Germinal center (tissue), 1 donor: ENCODE results near the gene FAM20C.
"Not testable (repeated sequence)": the region's sequence is repeated elsewhere in the genome, so short reads cannot be mapped to it uniquely, and the experiment has no call there.

Experiments
- DNase-seq: peaks from one replicate; pipeline ENCODE4 v3.0.0; 2012; ENCODE audit warnings: mixed read lengths, low spot score

Gene FAM20C

DNA sequence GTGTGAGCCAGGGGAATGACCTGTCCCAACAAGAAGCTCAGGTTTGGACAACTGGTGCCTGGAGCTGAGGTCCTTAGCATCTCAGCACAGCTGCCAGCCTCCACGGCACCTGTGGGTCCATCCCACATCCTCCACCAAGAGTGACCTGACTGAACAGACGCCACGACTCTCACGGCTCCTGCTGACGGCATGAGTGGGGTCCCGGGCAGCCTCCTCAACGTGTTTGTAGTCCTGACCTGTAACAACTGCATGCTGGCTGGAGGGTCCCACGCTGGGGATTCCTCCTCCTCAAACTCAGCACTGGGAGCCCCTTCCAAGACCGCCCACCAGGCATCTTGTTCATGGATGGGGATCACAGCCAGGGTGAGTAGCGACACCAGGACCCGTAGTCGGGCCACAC lies 36.2 kb downstream of the FAM20C start:
- no peak for DNase-seq

DNA sequence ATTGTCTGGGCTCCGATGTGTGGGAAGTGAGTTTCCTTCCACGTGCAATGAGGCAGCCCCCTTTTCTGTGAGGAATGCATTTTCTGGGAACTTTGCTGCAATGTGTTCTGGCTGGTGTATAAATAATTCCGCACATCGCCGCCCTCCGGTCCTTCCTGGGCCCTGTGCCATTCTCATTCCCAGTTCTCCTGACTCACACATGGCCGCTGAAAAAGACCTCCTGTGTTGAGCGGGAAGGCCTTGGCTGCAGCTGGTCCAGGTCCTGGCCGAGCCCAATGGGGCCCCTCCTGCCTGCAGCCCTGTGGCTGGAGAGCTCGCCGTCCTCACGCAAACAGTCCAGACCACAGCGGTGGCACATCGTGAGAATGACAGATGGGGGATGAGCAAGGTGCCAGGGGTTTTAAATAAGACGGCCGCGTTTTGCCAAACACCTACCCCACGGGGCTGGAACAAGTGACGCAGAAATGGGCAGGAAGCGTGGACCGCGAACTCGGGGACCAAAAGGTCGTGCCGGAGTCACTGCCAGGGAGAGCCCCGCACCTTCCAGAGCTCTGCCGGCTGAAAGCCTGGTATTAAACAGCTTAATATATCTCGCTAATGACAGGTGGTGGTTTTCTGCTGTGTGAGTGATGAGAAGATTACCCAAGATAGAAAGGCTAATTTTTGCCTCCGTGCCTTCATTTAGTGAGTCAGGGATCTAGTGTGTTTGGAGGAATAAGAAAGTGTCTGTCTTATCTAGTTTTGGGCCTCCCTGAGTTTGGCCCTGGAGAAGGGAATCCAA lies 37.0 kb downstream of the FAM20C start:
- DNase-seq = no peak

DNA sequence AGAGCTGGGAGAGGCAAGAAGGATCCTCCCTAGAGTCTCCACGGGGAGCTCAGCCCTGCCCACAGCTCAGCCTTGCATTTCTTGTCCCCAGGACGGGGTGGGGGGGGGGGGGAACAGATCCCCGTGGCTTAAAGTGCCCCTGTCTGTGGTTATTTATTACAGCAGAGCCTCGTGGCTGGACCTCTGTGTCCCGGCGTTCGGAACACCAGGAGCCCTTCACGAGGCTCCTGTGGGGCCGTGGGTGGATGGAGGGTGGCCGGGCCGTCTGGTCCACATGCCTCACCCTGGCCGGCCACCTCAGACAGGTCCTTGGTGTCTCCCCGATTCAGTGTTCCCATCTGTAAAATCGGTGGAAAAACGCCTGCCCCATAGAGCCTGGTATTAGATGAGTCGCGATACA lies 37.9 kb downstream of the FAM20C start:
- DNase-seq = no peak

DNA sequence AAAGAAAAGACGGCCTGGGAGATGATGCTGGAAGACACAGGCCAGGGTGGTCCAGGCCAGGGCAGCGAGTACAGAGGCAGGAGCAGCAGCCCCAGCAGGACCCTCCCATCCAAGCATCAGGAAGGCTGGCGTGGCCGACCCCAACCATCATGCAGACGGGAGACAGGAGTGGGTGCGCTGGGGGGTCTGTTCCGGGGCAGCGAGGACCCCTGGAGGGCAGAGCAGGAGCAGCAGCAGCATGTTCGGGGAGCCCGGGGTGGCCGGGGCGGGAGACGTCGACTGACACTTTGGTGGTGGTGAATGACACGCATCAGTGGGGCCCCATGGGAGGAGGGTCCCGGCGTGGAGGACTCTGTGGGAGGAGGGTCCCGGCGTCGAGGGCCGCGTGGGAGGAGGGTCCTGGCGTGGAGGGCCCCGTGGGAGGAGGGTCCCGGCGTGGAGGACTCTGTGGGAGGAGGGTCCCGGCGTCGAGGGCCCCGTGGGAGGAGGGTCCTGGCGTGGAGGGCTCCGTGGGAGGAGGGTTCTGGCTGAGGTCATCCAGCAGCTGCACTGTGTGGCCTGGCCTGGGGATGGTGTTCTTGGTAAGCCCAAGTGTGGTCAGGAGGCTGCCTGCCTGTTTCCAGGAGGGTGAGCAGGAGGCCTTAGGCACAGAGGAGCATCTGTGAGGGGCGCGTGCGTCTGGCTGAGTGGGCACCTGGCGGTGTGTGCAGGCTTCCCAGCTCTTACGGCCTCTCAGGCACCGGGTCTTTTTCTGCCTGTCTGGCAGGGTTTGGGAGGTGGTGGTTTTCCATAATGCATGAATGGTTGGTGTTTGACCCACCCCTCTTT lies 38.9 kb downstream of the FAM20C start:
- no peak for DNase-seq

DNA sequence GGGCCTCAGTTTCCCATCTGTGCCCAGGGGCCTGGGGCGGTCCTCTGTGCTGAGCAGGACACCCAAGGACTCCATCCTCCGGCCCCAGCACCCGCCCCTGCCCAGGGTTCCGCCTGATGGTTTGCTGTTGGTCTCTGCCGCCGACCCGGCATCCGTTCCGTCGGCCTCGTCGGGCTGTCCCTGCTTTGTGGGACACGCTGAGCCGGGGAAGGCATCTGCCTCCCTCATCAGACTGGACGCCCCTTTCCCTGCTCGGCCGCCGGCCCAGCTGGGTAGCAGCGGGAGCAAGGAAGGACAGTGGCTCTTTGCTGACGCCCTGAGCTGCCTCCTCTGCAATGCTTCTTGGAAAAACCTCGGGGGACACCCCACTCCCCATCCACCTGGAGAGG lies 39.5 kb downstream of the FAM20C start:
- DNase-seq = no peak

DNA sequence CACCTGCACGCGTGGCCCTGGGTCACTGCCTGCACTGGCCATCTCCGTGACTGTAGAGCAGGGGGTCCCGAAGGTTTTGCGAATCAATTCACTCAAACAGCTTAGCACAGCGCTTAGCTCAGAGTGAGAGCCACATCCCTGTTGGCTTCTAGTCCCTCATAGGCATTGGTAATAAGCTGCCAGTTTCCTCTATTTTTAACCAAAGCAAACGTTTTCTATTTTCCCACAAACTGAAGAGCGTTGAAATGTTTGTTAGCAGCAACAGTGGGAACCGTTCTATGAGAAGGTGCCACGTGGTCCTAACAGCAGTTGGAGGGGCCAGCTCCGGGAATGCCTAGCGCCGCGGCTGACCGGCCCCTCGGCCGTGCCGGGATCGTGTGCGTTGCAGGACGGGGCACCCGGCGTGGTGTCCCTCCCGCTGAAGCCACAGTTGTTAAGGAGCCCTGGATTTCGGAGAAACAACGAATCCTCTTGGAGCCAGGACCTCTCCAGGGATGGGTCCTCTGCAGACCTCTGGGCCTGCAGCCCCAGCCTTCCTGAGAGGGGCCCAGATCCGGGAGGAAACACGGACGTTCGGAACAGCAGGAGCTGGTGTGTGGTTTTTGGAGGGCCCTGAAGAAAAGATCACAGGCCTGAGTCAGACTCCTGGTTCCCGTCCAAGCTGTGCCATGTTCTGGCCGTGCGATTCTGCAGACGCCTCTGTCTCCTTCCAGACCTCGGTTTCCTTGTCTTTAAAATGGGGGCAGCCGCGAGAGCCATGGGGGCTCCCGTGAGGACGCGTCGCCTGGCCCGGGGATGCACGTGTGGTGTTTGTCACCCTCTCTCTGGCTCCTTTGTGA lies 40.3 kb downstream of the FAM20C start:
- no peak for DNase-seq

DNA sequence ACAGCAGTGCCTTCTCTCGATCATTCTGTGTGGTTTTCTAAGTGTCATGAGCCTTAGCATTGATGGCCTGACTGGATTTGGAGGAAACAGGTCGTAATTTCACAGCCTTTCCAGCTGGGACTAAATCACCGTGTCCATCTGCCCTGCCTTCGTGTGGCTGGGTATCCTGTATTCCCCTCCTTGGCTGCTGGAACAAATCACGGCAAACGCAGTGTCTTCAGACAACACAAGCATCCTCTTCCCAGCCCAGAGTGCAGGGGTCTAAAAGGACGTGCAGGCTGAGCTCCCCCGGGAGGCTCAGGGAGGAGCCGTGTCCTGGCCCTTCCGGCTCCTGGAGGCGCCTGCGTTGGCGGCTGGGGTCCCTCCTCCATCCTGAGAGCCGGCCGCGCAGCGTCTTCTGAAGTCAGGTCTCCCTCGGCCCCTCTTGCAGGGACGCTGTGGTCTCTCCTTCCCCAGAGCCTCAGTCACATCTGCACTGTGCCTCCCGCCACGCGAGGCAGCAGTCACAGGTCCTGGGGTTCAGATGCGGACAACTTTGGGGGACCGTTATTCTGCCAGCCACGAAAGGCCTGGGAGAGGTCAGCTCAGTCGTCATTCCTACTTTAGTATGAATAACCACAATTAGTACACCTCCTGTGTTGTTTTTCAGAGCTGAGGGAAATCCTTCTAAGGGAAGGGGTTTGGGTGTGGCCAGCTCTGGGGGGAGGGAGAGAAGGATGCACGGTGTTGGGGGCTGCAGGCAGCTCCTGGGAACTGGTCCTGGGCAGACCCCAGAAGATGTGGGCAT lies 41.1 kb downstream of the FAM20C start:
- DNase-seq = no peak

DNA sequence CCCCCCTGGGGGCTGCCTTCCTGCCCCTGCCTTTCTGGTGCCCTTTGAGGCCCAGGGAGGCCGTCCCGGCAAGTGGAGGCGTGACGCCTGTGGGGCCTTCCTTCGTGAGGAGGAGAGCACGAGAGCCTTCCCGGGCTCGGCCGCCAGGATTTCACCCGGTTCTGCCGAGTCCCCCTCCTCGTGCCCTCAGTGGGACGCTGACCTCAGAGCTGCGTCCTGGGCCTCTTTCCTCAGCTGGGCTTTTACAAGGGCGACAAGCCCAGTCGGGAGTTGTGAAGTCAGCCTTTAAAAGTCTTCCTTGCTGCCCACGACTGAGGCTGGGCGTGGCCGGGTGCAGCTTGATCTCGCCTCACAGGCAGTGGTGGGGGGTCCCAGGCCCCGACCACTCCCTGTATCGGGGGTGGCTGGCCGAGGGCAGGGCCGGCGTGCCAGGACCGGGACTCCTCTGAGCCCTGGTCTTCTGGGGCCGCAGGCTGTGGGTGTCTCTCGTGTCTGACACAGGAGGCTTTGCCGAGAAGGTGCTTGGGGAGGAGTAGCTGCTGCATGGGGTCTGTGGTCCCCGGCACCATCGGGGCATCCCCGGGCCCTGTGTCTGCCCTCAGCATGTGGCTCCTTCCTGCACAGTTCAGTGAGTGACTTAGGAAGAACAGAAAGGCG lies 41.8 kb downstream of the FAM20C start:
- DNase-seq = no peak

DNA sequence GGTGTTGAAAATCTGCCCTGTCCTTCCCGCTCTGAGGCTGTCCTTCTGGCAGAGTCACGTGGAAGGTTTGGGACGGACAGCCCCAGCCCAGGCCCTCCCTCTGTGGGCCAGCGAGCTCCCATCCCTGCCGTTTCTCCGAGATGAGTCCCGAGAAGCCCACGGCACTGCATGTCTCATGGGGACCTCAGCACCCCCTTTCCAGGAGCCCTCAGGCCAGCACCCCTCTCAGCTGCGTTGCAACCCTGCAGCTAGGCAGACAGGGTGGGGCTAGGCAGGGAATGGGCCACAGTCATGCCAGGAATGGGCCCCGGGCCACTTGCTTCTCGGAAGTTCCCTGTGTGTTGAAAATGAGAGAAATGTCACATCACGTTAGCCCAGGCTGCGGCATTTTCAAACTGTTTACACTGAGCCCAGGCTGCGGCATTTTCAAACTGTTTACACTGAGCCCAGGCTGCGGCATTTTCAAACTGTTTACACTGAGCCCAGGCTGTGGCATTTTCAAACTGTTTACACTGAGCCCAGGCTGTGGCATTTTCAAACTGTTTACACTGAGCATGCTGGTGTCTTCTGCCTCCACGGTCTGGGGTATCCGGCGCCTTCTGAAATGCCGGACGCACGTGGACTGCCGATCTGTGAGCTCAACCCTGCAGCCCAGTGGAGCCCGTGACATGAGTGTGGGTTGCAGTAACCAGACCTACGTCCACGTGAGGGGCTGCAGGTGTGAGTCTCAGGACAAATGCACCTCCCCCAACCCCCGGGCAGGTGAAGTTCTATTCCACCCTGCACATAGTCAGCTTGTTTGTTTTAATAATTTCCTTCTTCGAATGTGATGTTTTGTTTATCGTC lies 42.6 kb downstream of the FAM20C start:
- DNase-seq = no peak

DNA sequence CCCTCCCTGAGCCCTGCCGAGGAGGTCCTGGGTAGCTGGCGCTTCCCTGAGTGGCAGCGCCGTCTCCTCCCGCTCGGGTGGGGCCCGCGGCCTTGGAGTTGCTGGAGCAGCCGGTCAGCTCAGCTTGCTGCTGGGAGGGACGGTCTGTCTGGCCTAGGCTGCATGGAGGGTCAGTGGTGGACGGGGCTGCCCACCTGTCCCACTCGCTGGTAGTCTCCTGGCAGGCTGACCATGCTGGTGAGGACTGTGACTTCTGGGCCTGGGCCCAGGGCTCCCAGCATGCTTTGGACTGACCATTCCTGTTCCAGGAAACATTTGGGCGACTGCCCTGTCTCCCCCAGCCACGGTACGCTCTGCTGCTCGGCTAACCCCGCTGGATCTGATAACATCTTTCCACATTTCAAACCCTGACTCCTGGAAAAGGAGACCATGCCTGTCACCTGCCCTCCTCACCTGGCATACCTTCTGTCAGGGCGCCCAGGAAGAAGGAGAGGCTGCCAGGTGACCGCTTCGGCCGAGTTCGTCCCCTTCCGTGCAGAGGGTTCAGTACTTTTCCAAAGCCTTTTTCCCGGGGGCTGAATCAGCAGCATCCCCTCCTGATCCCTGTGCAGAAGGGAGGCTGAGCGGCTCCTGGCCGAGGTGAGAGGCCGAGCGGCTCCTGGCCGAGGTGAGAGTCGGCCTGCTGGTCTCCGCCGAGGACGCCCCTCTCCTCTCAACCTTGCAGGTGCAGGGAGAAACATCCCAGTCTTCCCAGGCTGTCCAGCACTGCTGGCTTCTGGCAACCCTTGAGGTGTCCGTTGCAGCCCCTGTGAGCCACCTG lies 43.4 kb downstream of the FAM20C start:
- no peak for DNase-seq

DNA sequence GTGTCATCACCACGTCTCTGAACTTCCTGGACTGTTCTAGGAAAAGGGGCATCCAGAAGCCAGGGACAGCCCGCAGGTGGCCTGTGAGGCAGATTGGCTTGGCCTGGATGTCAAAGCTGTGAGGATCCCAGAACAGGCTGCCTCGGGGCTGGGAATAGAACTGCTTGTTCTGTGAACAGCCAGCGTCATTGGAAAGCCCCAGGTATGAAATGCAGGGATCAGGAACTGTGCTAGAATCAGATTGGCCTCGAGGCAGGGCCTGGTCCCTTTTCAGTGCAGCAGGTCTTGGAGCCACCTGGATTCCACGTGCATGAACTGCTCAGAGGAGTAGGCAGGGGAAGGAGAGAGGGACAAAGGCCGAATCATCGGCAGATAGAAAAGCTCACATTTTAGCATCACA lies 44.6 kb downstream of the FAM20C start:
- no peak for DNase-seq

DNA sequence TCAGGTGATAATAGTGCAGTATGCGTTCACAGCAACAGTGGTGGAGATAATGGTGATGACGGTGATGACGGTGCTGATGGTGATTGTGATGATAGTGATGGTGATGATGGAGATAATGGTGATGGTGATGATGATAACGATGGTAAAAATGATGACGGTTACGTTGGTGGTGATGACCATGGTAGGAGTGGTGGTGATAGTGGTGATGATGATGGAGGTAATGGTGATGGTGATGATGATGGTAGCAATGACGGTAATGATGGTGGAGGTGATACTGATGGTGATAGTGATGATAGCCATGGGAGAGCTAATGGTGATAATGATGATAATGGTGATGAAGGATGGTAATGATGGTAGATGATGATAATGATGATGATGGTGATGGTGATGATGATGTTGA lies 45.0 kb downstream of the FAM20C start:
- no peak for DNase-seq

DNA sequence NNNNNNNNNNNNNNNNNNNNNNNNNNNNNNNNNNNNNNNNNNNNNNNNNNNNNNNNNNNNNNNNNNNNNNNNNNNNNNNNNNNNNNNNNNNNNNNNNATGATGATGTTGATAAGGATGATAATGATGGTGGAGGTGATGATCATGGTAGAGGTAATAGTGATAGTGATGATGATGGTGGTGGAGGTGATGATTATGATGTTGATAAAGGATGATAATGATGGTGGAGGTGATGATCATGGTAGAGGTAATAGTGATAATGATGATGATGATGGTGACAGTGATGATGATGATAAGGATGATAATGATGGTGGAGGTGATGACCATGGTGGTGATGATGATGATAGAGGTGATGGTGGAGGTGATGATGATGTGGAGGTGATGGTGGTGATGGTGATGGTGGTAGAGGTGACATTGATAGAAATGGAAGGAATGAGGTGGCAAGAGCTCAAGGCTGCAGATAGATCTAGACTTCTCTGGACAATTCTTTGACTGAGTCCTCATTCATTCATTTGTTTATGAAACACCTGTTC lies 47.8 kb downstream of the FAM20C start:
- DNase-seq = no peak

DNA sequence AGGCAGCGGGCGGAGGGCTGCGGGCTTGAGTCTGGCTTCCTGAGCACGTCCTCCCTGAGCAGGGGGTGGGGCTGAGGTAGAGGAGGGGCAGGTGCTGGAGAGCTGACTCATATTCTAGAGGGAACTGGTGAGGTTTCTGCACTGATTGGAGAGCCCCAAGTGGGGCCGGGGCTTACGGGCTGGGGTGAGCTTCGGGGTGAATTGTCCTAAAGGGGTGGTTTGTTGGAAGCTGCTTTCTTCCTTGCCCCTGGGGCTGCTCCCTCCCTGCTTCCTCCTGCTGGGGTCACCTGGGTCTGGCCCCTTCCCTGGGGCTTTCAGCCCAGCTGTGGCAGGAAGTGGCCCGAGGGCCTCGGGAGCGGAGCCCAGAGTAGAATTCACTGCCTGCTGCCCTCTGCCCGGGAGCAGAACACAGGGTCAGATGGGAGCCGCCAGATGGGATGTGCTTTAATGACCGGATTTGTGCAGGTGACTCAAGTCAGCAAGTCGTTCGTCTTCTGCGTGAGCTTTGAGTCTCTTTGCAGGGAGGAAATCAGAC lies 48.6 kb downstream of the FAM20C start:
- no peak for DNase-seq

DNA sequence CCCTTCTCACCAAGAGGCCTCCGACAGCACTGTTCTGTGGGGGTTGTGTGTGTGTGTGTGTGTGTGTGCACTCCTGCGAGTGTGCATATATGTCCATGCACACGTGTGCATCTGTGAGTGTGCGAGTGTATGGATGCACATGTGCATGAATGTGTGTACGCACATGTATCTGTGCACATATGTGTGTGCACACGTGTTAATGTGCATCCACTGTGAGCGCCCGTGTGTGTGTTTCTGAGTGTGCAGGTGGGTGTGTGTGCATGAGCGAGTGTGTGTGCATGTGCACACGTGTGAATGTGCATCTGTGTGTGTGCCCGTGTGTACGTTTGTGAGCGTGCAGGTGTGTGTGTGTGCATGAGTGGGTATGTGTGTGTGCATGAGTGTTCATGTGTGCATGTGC lies 49.1 kb downstream of the FAM20C start:
- no peak for DNase-seq

DNA sequence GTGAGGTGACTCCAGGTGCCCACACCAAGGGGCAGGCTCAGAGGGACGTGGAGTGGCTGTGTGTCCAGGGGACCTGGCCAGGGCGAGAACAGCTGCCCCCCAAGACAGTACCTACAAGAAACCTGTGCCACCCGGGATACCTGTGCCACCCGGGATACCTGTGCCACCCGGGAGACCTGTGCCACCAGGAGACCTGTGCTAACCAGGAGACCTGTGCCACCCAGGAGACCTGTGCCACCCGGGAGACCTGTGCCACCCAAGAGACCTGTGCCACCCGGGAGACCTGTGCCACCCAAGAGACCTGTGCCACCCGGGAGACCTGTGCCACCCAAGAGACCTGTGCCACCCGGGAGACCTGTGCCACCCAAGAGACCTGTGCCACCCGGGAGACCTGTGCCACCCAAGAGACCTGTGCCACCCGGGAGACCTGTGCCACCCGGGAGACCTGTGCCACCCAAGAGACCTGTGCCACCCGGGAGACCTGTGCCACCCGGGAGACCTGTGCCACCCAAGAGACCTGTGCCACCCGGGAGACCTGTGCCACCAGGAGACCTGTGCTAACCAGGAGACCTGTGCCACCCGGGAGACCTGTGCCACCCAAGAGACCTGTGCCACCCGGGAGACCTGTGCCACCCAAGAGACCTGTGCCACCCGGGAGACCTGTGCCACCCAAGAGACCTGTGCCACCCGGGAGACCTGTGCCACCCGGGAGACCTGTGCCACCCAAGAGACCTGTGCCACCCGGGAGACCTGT lies 50.6 kb downstream of the FAM20C start:
- DNase-seq = not testable (repeated sequence)

DNA sequence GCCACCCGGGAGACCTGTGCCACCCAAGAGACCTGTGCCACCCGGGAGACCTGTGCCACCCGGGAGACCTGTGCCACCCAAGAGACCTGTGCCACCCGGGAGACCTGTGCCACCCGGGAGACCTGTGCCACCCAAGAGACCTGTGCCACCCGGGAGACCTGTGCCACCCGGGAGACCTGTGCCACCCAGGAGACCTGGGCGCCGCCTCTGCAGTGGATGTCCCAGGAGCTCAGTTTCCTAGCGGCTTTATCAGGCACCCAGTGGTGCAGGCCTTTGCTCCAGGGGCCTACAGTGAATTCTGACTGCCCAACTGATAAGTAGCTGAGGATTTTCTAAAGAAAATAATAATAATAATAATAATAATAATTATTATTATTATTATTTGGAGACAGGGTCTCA lies 51.2 kb downstream of the FAM20C start:
- not testable (repeated sequence) for DNase-seq

DNA sequence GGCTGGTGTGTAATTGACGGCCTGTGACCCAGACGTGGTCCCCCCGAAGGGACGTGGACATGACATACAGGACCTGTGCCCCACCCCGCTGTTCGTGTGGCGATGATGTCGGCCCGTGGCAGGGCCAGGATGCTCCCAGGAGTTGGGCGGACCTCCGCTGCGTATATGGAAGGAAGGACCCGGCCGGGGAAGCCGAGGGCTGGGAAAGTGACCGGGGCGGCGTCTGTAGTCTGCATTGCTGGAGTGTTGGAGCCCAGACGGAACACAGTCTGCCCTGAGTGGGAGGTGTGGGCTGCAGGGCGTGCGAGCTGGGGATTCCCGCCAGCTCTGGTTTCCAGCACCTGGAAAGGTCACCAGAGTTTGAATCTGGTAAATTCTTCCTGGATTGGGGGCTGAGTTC lies 52.6 kb downstream of the FAM20C start:
- DNase-seq = no peak
